HEK293T (cell line): ENCODE results near the gene PGM1.

Experiments
- ARNT ChIP-seq: fragments of 450-650 bp; IDR thresholded peaks from 2 replicates; pipeline ENCODE4 v1.6.1; 2017; ENCODE audit warnings: mild to moderate bottlenecking
- BHLHE40 ChIP-seq: fragments of 450-650 bp; IDR thresholded peaks from 2 replicates; pipeline ENCODE4 v1.6.1; 2016; ENCODE audit warnings: mild to moderate bottlenecking, moderate library complexity, borderline replicate concordance
- CTBP1 ChIP-seq: fragments of 450-650 bp; IDR thresholded peaks from 2 replicates; pipeline ENCODE4 v1.6.1; 2016; ENCODE audit warnings: borderline replicate concordance
- ELF4 ChIP-seq: fragments of 450-650 bp; IDR thresholded peaks from 2 replicates; pipeline ENCODE4 v1.6.1; 2017; ENCODE audit warnings: antibody characterized with exemption
- FOXA1 ChIP-seq: fragments of 450-650 bp; IDR thresholded peaks from 2 replicates; pipeline ENCODE4 v1.6.1; 2016; ENCODE audit warnings: mild to moderate bottlenecking
- FOXK2 ChIP-seq: fragments of 450-650 bp; IDR thresholded peaks from 2 replicates; pipeline ENCODE4 v1.6.1; 2016; ENCODE audit warnings: mild to moderate bottlenecking
- FOXM1 ChIP-seq: fragments of 450-650 bp; IDR thresholded peaks from 2 replicates; pipeline ENCODE4 v1.6.1; 2017; ENCODE audit warnings: mild to moderate bottlenecking, borderline replicate concordance
- L3MBTL2 ChIP-seq: fragments of 450-650 bp; conservative IDR thresholded peaks from 2 replicates; pipeline ENCODE4 v1.6.1; 2016; ENCODE audit warnings: mild to moderate bottlenecking
- SP1 ChIP-seq: fragments of 450-650 bp; IDR thresholded peaks from 2 replicates; pipeline ENCODE4 v1.6.1; 2017
- SUZ12 ChIP-seq: fragments of 450-650 bp; IDR thresholded peaks from 2 replicates; pipeline ENCODE4 v1.6.1; 2016; ENCODE audit warnings: mild to moderate bottlenecking
- TARDBP ChIP-seq: fragments of 450-650 bp; IDR thresholded peaks from 2 replicates; pipeline ENCODE4 v1.6.1; 2016
- ZNF384 ChIP-seq: fragments of 450-650 bp; IDR thresholded peaks from 2 replicates; pipeline ENCODE4 v1.6.1; 2016
- TF ChIP-seq, protein P1 (sequence below): fragments of 450-650 bp; IDR thresholded peaks from 2 replicates; pipeline ENCODE4 v1.6.1; 2016

DNA sequence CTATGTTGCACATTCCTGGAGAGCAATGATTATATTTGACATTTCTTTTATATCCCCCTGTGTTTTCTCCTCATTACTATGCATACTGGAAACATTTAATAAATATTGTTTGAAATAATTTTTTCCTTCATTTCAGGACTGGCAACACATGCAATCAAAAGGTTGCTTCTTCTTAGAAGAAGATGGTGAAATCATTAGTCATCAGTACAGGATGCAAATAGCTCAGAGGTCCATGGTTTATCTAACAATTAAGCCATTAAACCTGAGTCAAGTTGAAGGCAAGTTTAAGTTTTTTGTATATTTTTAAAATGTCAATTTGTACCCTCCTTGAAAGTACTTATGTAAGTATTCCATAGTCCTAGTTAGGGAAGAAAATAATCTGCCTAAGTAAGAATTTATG, 47.4 kb upstream of the PGM1 start:
- no peak for TF ChIP-seq SUZ12
- no peak for TF ChIP-seq FOXM1
- TF ChIP-seq ARNT: no peak
- TF ChIP-seq BHLHE40: no peak
- no peak for TF ChIP-seq FOXA1
- TF ChIP-seq, protein P1, sequence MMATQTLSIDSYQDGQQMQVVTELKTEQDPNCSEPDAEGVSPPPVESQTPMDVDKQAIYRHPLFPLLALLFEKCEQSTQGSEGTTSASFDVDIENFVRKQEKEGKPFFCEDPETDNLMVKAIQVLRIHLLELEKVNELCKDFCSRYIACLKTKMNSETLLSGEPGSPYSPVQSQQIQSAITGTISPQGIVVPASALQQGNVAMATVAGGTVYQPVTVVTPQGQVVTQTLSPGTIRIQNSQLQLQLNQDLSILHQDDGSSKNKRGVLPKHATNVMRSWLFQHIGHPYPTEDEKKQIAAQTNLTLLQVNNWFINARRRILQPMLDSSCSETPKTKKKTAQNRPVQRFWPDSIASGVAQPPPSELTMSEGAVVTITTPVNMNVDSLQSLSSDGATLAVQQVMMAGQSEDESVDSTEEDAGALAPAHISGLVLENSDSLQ: no peak
- no peak for TF ChIP-seq TARDBP
- no peak for TF ChIP-seq ZNF384
- TF ChIP-seq FOXK2: no peak
- no peak for TF ChIP-seq ELF4
- TF ChIP-seq L3MBTL2: no peak
- TF ChIP-seq SP1: no peak
- TF ChIP-seq CTBP1: no peak
